H1 (cell line): ENCODE results near the gene STAP2. TPM values are rescaled to one million over a fixed set of nuclear protein-coding genes. Genes with fewer than 3 reads are reported as not detected.

Experiments used
- CTCF ChIA-PET: fragments of 300-600 bp; sonication (Branson Sonifier 250); formaldehyde crosslinking; loops from one replicate; lab custom pipeline; 2021; ENCODE audit not compliant: partially characterized antibody; lab: Charles Lee
- POLR2A ChIA-PET: fragments of 300-600 bp; sonication (Branson Sonifier 250); formaldehyde crosslinking; loops from one replicate; lab custom pipeline; 2021; ENCODE audit warnings: inconsistent platforms; ENCODE audit not compliant: partially characterized antibody; lab: Charles Lee
- DNase-seq, 2 experiments: peaks; one replicate each; pipeline versions ENCODE4 v3.0.0 to v3.0.0-alpha.2; 2010 to 2022; ENCODE audit warnings: low spot score in 2 of 2, low read depth in 1 of 2, mixed read lengths in 1 of 2
- FAIRE-seq: peaks from 2 replicates; lab custom pipeline; 2011; peaks lifted over from hg19 to GRCh38; lab: Jason Lieb, UNC
- H2AFZ ChIP-seq: 2 replicates; pipeline ENCODE4 v1.8.1; 2012; ENCODE audit warnings: low read length, inconsistent platforms
- H2AK5ac ChIP-seq: 2 replicates; pipeline ENCODE4 v1.6.1; 2013; ENCODE audit warnings: low read depth, low read length
- H2BK120ac ChIP-seq: replicated peaks from 2 replicates; pipeline ENCODE3; 2013; ENCODE audit warnings: low read depth, low read length, inconsistent platforms
- H2BK12ac ChIP-seq: 2 replicates; pipeline ENCODE4 v1.6.1; 2013; ENCODE audit warnings: low read depth, low read length
- H2BK15ac ChIP-seq: 2 replicates; pipeline ENCODE4 v1.6.1; 2013; ENCODE audit warnings: low read length
- H2BK20ac ChIP-seq: 2 replicates; pipeline ENCODE4 v1.6.1; 2013; ENCODE audit warnings: low read length
- H2BK5ac ChIP-seq: 2 replicates; pipeline ENCODE4 v1.6.1; 2013; ENCODE audit warnings: low read depth, low read length
- H3K14ac ChIP-seq: 2 replicates; pipeline ENCODE4 v1.6.1; 2013; ENCODE audit warnings: inconsistent platforms; ENCODE audit not compliant: insufficient read length
- H3K18ac ChIP-seq: 2 replicates; pipeline ENCODE4 v1.6.1; 2013; ENCODE audit warnings: low read length; ENCODE audit errors: extremely low read depth
- H3K23ac ChIP-seq: 2 replicates; pipeline ENCODE4 v1.6.1; 2013; ENCODE audit warnings: inconsistent platforms; ENCODE audit not compliant: insufficient read length
- H3K23me2 ChIP-seq: 2 replicates; pipeline ENCODE4 v1.6.1; 2013; ENCODE audit warnings: low read depth, low read length
- H3K27ac ChIP-seq: 2 replicates; pipeline ENCODE4 v1.6.1; 2011; ENCODE audit warnings: low read depth, low read length, inconsistent platforms
- H3K27me3 ChIP-seq, 4 experiments: replicated peaks in 1 of 4; 1 replicate in 1 of 4; 2 replicates in 3 of 4; pipeline versions ENCODE4 v1.6.1 to v1.8.1; 2011 to 2013; ENCODE audit warnings: low read length in 3 of 4, mild to moderate bottlenecking in 3 of 4, inconsistent platforms in 2 of 4, mixed read lengths in 2 of 4, moderate library complexity in 1 of 4; ENCODE audit not compliant: control insufficient read depth in 3 of 4, insufficient read depth in 3 of 4; ENCODE audit errors: extremely low read depth in 1 of 4
- H3K36me3 ChIP-seq, 4 experiments: 2 replicates each; pipeline versions ENCODE4 v1.6.1 to v1.8.1; 2011 to 2013; ENCODE audit warnings: mild to moderate bottlenecking in 4 of 4, low read length in 3 of 4, moderate library complexity in 2 of 4, control low read depth in 1 of 4, inconsistent platforms in 1 of 4; ENCODE audit not compliant: insufficient read depth in 4 of 4, control insufficient read depth in 2 of 4
- H3K4ac ChIP-seq: replicated peaks from 2 replicates; pipeline ENCODE3; 2013; ENCODE audit warnings: low read length, low read depth, mixed read lengths, inconsistent platforms; ENCODE audit not compliant: insufficient read length
- H3K4me1 ChIP-seq, 4 experiments: replicated peaks in 1 of 4; 1 replicate in 1 of 4; 2 replicates in 3 of 4; pipeline versions ENCODE4 v1.6.1 to v1.8.1; 2011 to 2013; ENCODE audit warnings: low read length in 3 of 4, inconsistent platforms in 2 of 4, mixed read lengths in 1 of 4; ENCODE audit not compliant: insufficient read depth in 4 of 4, control insufficient read depth in 3 of 4
- H3K4me2 ChIP-seq, 2 experiments: 2 replicates each; pipeline versions ENCODE4 v1.6.1 to v1.8.1; 2011 to 2013; ENCODE audit warnings: low read depth in 2 of 2, low read length in 2 of 2, control low read depth in 1 of 2, inconsistent platforms in 1 of 2, mild to moderate bottlenecking in 1 of 2; ENCODE audit not compliant: insufficient read depth in 1 of 2
- H3K4me3 ChIP-seq, 4 experiments: fragments of 200-600, 300-600 bp in 1 of 4; sonication (generic), shearing (Covaris generic), sonication (Bioruptor Twin) in 1 of 4; 2 replicates each; pipeline versions ENCODE4 v1.5.1 to v1.8.1; 2011 to 2016; ENCODE audit warnings: low read length in 4 of 4, low read depth in 3 of 4, control low read depth in 2 of 4, inconsistent platforms in 2 of 4, mild to moderate bottlenecking in 2 of 4, mixed read lengths in 1 of 4, moderate library complexity in 1 of 4; ENCODE audit not compliant: insufficient read depth in 2 of 4; ENCODE audit errors: extremely low read depth in 1 of 4
- H3K56ac ChIP-seq: replicated peaks from 2 replicates; pipeline ENCODE3; 2013; ENCODE audit warnings: low read depth, mild to moderate bottlenecking, mixed read lengths, low read length, inconsistent platforms; ENCODE audit not compliant: insufficient read length
- H3K79me1 ChIP-seq: 2 replicates; pipeline ENCODE4 v1.6.1; 2013; ENCODE audit warnings: low read depth, low read length, control low read depth
- H3K79me2 ChIP-seq, 2 experiments: 2 replicates each; pipeline versions ENCODE4 v1.6.1 to v1.8.1; 2012 to 2013; ENCODE audit warnings: low read length in 2 of 2, mild to moderate bottlenecking in 2 of 2, inconsistent platforms in 1 of 2; ENCODE audit not compliant: insufficient read depth in 2 of 2, control insufficient read depth in 1 of 2
- H3K9ac ChIP-seq, 4 experiments: replicated peaks in 1 of 4; 1 replicate in 1 of 4; 2 replicates in 3 of 4; pipeline versions ENCODE4 v1.6.1 to v1.8.1; 2011 to 2013; ENCODE audit warnings: low read depth in 3 of 4, low read length in 3 of 4, control low read depth in 2 of 4, mild to moderate bottlenecking in 2 of 4, moderate library complexity in 2 of 4, inconsistent platforms in 1 of 4; ENCODE audit errors: extremely low read depth in 1 of 4
- H3K9me3 ChIP-seq, 2 experiments: 2 replicates each; pipeline versions ENCODE4 v1.6.1 to v1.8.1; 2012 to 2013; ENCODE audit warnings: mild to moderate bottlenecking in 2 of 2, moderate library complexity in 2 of 2, control low read depth in 1 of 2, inconsistent platforms in 1 of 2, low read depth in 1 of 2, low read length in 1 of 2, mixed read lengths in 1 of 2; ENCODE audit not compliant: insufficient read depth in 2 of 2
- H4K20me1 ChIP-seq, 2 experiments: replicated peaks in 1 of 2; 2 replicates each; pipeline versions ENCODE3 to v1.8.1; 2011 to 2013; ENCODE audit warnings: inconsistent platforms in 2 of 2, low read length in 2 of 2, mild to moderate bottlenecking in 1 of 2; ENCODE audit not compliant: insufficient read depth in 2 of 2, control insufficient read depth in 1 of 2
- H4K5ac ChIP-seq: 2 replicates; pipeline ENCODE4 v1.6.1; 2013; ENCODE audit warnings: low read length, low read depth, mixed read lengths, inconsistent platforms; ENCODE audit not compliant: insufficient read length
- H4K8ac ChIP-seq: 2 replicates; pipeline ENCODE4 v1.8.0; 2013; ENCODE audit warnings: mild to moderate bottlenecking, moderate library complexity, low read length, inconsistent platforms; ENCODE audit not compliant: insufficient read depth; ENCODE audit errors: extremely low read depth
- H4K91ac ChIP-seq: replicated peaks from 2 replicates; pipeline ENCODE3; 2013; ENCODE audit warnings: low read length, mixed read lengths, inconsistent platforms; ENCODE audit not compliant: insufficient read length
- BACH1 ChIP-seq: IDR thresholded peaks from 2 replicates; pipeline ENCODE4 v1.6.1; 2012; ENCODE audit warnings: low read length, improper control_type of control experiment
- BRCA1 ChIP-seq: IDR thresholded peaks from 2 replicates; pipeline ENCODE4 v1.6.1; 2012; ENCODE audit warnings: low read depth, low read length, improper control_type of control experiment
- CBX5 ChIP-seq: fragments of 300-800, 300-1000 bp; sonication (generic); IDR thresholded peaks from 2 replicates; pipeline ENCODE4 v1.7.1; 2016; ENCODE audit warnings: antibody characterized with exemption, low read length, low read depth
- GABPA ChIP-seq: IDR thresholded peaks from 2 replicates; pipeline ENCODE4 v1.6.1; 2011; ENCODE audit warnings: mild to moderate bottlenecking, low read length, moderate library complexity, borderline replicate concordance; ENCODE audit not compliant: insufficient read depth
- GTF2F1 ChIP-seq: IDR thresholded peaks from 2 replicates; pipeline ENCODE4 v1.6.1; 2012; ENCODE audit warnings: low read depth, low read length, improper control_type of control experiment, borderline replicate concordance
- JUND ChIP-seq: IDR thresholded peaks from 2 replicates; pipeline ENCODE4 v1.6.1; 2011; ENCODE audit warnings: mild to moderate bottlenecking, improper control_type of control experiment, low read length
- NRF1 ChIP-seq: IDR thresholded peaks from 2 replicates; pipeline ENCODE4 v1.6.1; 2011; ENCODE audit warnings: mild to moderate bottlenecking, low read depth, low read length, improper control_type of control experiment
- SIRT6 ChIP-seq: IDR thresholded peaks from one replicate; pipeline ENCODE4 v1.7.1; 2012; ENCODE audit warnings: low read length, inconsistent platforms
- SUZ12 ChIP-seq: fragments of 200-600 bp; sonication (generic); IDR thresholded peaks from 2 replicates; pipeline ENCODE4 v1.6.1; 2012; ENCODE audit warnings: mild to moderate bottlenecking, inconsistent platforms, low read length, moderate library complexity, mixed read lengths
- WGBS, 2 experiments: shearing (Covaris generic) in 1 of 2; methylation state at CpG; one replicate each; pipeline versions ENCODE4 v1.1.6 to v1.1.7; 2013 to 2015; ENCODE audit warnings: low lambda C conversion rate in 2 of 2, mixed read lengths in 2 of 2, inconsistent platforms in 1 of 2, low coverage in 1 of 2, missing lambda C conversion rate in 1 of 2; ENCODE audit not compliant: insufficient replicate concordance in 2 of 2, insufficient coverage in 1 of 2, insufficient read length in 1 of 2; ENCODE audit errors: extremely low coverage in 1 of 2, missing lambda C conversion rate in 1 of 2; 5-methylcytosine and 5-hydroxymethylcytosine counted together
- polyA plus RNA-seq, 7 experiments: library from polyadenylated mRNA; depleted of rRNA in 3 of 7; stranded (reverse) in 5 of 7; unstranded in 2 of 7; fragments of >200 nt in 5 of 7; fragments of 200-250 nt in 2 of 7; gene quantifications; 1 replicate in 5 of 7; 2 replicates in 1 of 7; 4 replicates in 1 of 7; pipeline versions ENCODE4 v1.2.1 to v1.2.3, GENCODE V29; 2011 to 2013; ENCODE audit warnings: missing spikeins in 2 of 7, mixed read lengths in 2 of 7
- total RNA-seq: library from RNA; stranded (reverse); fragmentation: NEBNext Ultra II Directional; extraction: Animal tissue kit (Norgen Biotek cat#: 25700); gene quantifications from 2 replicates; pipeline ENCODE4 v1.2.1, GENCODE V29; 2021

STAP2 gene
- total and polyA plus RNA-seq, 2 of the 8 experiments (the other 6 are each of a cell fraction or from before 2014, with no cell fraction given) = 15.3 to 37.3 TPM

GRCh38 chr19:4316956-4317355, 21.7 kb downstream of the STAP2 start:
- Histone ChIP-seq H4K91ac (no peak overlapping the region), H2BK20ac (no peak overlapping the region), H3K4ac (no peak overlapping the region), H4K20me1 (peaks cover 0 to under 1% of the 10 kb centered on the region in 2 experiments), H3K23ac (no peak overlapping the region), H3K4me3 (no peak overlapping the region), H3K79me2 (no peaks in the 10 kb centered on the region), H4K5ac (no peak overlapping the region), H3K79me1 (no peaks in the 10 kb centered on the region), H2AK5ac (no peak overlapping the region), H2BK5ac (no peak overlapping the region), H3K14ac (no peak overlapping the region), H3K9me3 (peaks cover 0 to 4% of the 10 kb centered on the region in 2 experiments; a peak in 2 of 4 replicates), H2BK15ac (no peak overlapping the region), H3K4me2 (no peak overlapping the region), H2BK120ac (no peak overlapping the region), H3K36me3 (peaks cover 3 to 37% (median 20%) of the 10 kb centered on the region in 4 experiments; a peak in 7 of 8 replicates), H3K4me1 (no peaks in the 10 kb centered on the region), H3K27me3 (no peaks in the 10 kb centered on the region), H2AFZ (no peak overlapping the region), H3K9ac (no peak overlapping the region), H3K27ac (no peak overlapping the region), H3K56ac (no peak overlapping the region), H3K18ac (no peak overlapping the region), H3K23me2 (no peaks in the 10 kb centered on the region; the same call in 1 of the 2 replicates), H2BK12ac (no peak overlapping the region), H4K8ac (no peak overlapping the region)
- DNase-seq (no peak), FAIRE-seq (no peak)
- ChIA-PET POLR2A (interaction anchor here (0.8 kb wide), 1 partner anchor 26 kb away, joined by 3 read pairs; no protein-coding TSS in a partner anchor), CTCF (interaction anchor here (2.4 kb wide), 1 partner anchor 50 kb away, joined by 7 read pairs; no protein-coding TSS in a partner anchor)
- WGBS, 2 experiments = 96% methylated on average over 9 of the region's 9 CpGs; no CpG with 5 or more reads in 1 of the 2 experiments
- TF ChIP-seq GTF2F1 (no peak), NRF1 (no peak), CBX5 (no peak), JUND (no peak), GABPA (no peak), BRCA1 (no peak), SUZ12 (no peak), SIRT6 (no peak), BACH1 (no peak)
